GM12878 (cell line): ENCODE results near the gene LRRC51. TPM values are rescaled to one million over a fixed set of nuclear protein-coding genes. Genes with fewer than 3 reads are reported as not detected.

Experiments used
- ASH2L ChIP-seq: fragments of 300-600, 200-600 bp; sonication (generic); IDR thresholded peaks from 2 replicates; pipeline ENCODE4 v1.6.1; 2017; ENCODE audit warnings: low read depth, mild to moderate bottlenecking, borderline replicate concordance
- ESRRA ChIP-seq: IDR thresholded peaks from 2 replicates; pipeline ENCODE4 v1.6.1; 2012; ENCODE audit warnings: mild to moderate bottlenecking, low read length, improper control_type of control experiment
- FOXM1 ChIP-seq: IDR thresholded peaks from 2 replicates; pipeline ENCODE4 v1.6.1; 2012; ENCODE audit warnings: low read depth, mild to moderate bottlenecking, inconsistent platforms, low read length, moderate library complexity
- GABPA ChIP-seq: IDR thresholded peaks from 2 replicates; pipeline ENCODE4 v1.6.1; 2014; ENCODE audit warnings: antibody characterized with exemption, low read depth, mild to moderate bottlenecking, inconsistent platforms
- HDAC6 ChIP-seq: fragments of 200-600 bp; sonication (generic); IDR thresholded peaks from one replicate; pipeline ENCODE4 v1.8.0; 2017; ENCODE audit warnings: antibody characterized with exemption; ENCODE audit not compliant: unreplicated experiment
- JUND ChIP-seq: IDR thresholded peaks from 2 replicates; pipeline ENCODE4 v1.6.1; 2012; ENCODE audit warnings: low read depth, mild to moderate bottlenecking, low read length, improper control_type of control experiment, moderate library complexity
- KAT2A ChIP-seq: conservative IDR thresholded peaks from 2 replicates; pipeline ENCODE4 v1.6.1; 2011; ENCODE audit warnings: low read depth, low read length; ENCODE audit not compliant: control insufficient read depth
- MTA3 ChIP-seq: IDR thresholded peaks from 2 replicates; pipeline ENCODE4 v1.6.1; 2012; ENCODE audit warnings: low read length, inconsistent platforms, borderline replicate concordance
- MYB ChIP-seq: fragments of 150-350 bp; IDR thresholded peaks from 2 replicates; pipeline ENCODE4 v1.6.1; 2014; ENCODE audit warnings: mild to moderate bottlenecking, low read depth, low read length, borderline replicate concordance
- MYC ChIP-seq: IDR thresholded peaks from 2 replicates; pipeline ENCODE4 v1.6.1; 2011; ENCODE audit warnings: mild to moderate bottlenecking, low read length, moderate library complexity, inconsistent platforms; ENCODE audit not compliant: insufficient read depth, insufficient replicate concordance, insufficient read length, severe bottlenecking
- NBN ChIP-seq: fragments of 450-650 bp; IDR thresholded peaks from 2 replicates; pipeline ENCODE4 v1.6.1; 2016
- NFYB ChIP-seq: IDR thresholded peaks from 2 replicates; pipeline ENCODE4 v1.6.1; 2011; ENCODE audit warnings: low read depth, mild to moderate bottlenecking, low read length, improper control_type of control experiment, moderate library complexity; ENCODE audit not compliant: insufficient read depth
- NR2C1 ChIP-seq: fragments of 450-650 bp; IDR thresholded peaks from 2 replicates; pipeline ENCODE4 v1.6.1; 2017; ENCODE audit warnings: antibody characterized with exemption, mild to moderate bottlenecking, moderate library complexity
- NR2F1 ChIP-seq: fragments of 450-650 bp; conservative IDR thresholded peaks from 2 replicates; pipeline ENCODE4 v1.6.1; 2017; ENCODE audit warnings: mild to moderate bottlenecking
- PML ChIP-seq: IDR thresholded peaks from 2 replicates; pipeline ENCODE4 v1.6.1; 2012; ENCODE audit warnings: low read length, inconsistent platforms
- POLR2AphosphoS5 ChIP-seq: IDR thresholded peaks from 2 replicates; pipeline ENCODE4 v1.6.1; 2011; ENCODE audit warnings: mild to moderate bottlenecking, low read length, inconsistent platforms
- RAD51 ChIP-seq: fragments of 450-650 bp; IDR thresholded peaks from 2 replicates; pipeline ENCODE4 v1.6.1; 2016; ENCODE audit warnings: moderate library complexity, mild to moderate bottlenecking, inconsistent platforms
- RUNX3 ChIP-seq: IDR thresholded peaks from 2 replicates; pipeline ENCODE4 v1.6.1; 2012; ENCODE audit warnings: low read length, inconsistent platforms
- SIN3A ChIP-seq: IDR thresholded peaks from 2 replicates; pipeline ENCODE4 v1.6.1; 2012; ENCODE audit warnings: low read depth, low read length, improper control_type of control experiment
- SREBF1 ChIP-seq: IDR thresholded peaks from 2 replicates; pipeline ENCODE4 v1.6.1; 2012; ENCODE audit warnings: mild to moderate bottlenecking, low read length
- SREBF2 ChIP-seq: IDR thresholded peaks from 2 replicates; pipeline ENCODE4 v1.6.1; 2012; ENCODE audit warnings: mild to moderate bottlenecking, low read length
- STAT3 ChIP-seq: IDR thresholded peaks from 2 replicates; pipeline ENCODE4 v1.6.1; 2011; ENCODE audit warnings: low read depth, low read length, improper control_type of control experiment
- TCF3 ChIP-seq: IDR thresholded peaks from 2 replicates; pipeline ENCODE4 v1.6.1; 2012; ENCODE audit warnings: low read depth, mild to moderate bottlenecking, low read length, borderline replicate concordance; ENCODE audit not compliant: insufficient read depth
- USF1 ChIP-seq: IDR thresholded peaks from 2 replicates; pipeline ENCODE4 v1.6.1; 2011; ENCODE audit warnings: borderline replicate concordance, low read depth, mild to moderate bottlenecking, moderate library complexity, mixed read lengths, low read length; ENCODE audit not compliant: insufficient read depth; ENCODE audit errors: extremely low read length
- ZBTB40 ChIP-seq: fragments of 450-650 bp; IDR thresholded peaks from 2 replicates; pipeline ENCODE4 v1.6.1; 2016; ENCODE audit warnings: mild to moderate bottlenecking, moderate library complexity, borderline replicate concordance
- ZNF384 ChIP-seq: IDR thresholded peaks from 2 replicates; pipeline ENCODE4 v1.6.1; 2012; ENCODE audit warnings: low read depth, mild to moderate bottlenecking, low read length, improper control_type of control experiment, borderline replicate concordance
- polyA plus RNA-seq, 11 experiments: library from polyadenylated mRNA; depleted of rRNA in 4 of 11; unstranded in 6 of 11; stranded (reverse) in 5 of 11; fragments of >200 nt; fragmentation: Nextera tagmentation in 4 of 11; fragmentation: Illumina TruSeq in 1 of 11; extraction: Ambion mirVana in 4 of 11; extraction: Trizol in 1 of 11; gene quantifications; 1 replicate in 1 of 11; 2 replicates in 10 of 11; pipeline versions ENCODE4 v1.2.1 to v1.2.3, GENCODE V29; 2011 to 2016; ENCODE audit warnings: inconsistent platforms in 2 of 11, missing spikeins in 2 of 11, low read depth in 1 of 11
- total RNA-seq, 4 experiments: library from RNA; depleted of rRNA in 3 of 4; stranded (reverse); fragments of >200 nt in 3 of 4; fragmentation: Illumina TruSeq in 1 of 4; extraction: Trizol in 1 of 4; gene quantifications; 2 replicates each; pipeline versions ENCODE4 v1.2.1 to v1.2.3, GENCODE V29; 2013 to 2021

LRRC51 gene
- total and polyA plus RNA-seq, 10 of the 15 experiments (the other 5 are each of a cell fraction or from before 2014, with no cell fraction given), result 2.6 to 8.6 (median 5.4) TPM

GRCh38 chr11:72112143-72112977 is 31.7 kb downstream of the LRRC51 start, which contains the start of gene ANAPC15 (continued):
- peak; percentile 79 for TF ChIP-seq ZNF384
- peak; percentile 98 for TF ChIP-seq ZBTB40
- peak; percentile 96 for TF ChIP-seq PML
- peak; percentile 55 for TF ChIP-seq RUNX3
- peak; percentile 91 for TF ChIP-seq NBN
- TF ChIP-seq KAT2A, result no peak
- no peak for TF ChIP-seq MTA3
- 0 out of 2 replicates have a peak, but pooled peaks have one; percentile 59 for TF ChIP-seq ESRRA
- peak; percentile 5 for TF ChIP-seq MYC
- peak; percentile 64; the same call in 1 of the 2 replicates for TF ChIP-seq SREBF1
- peak; percentile 7 for TF ChIP-seq USF1
- TF ChIP-seq JUND, result 0 out of 2 replicates have a peak, but pooled peaks have one; percentile 10
- peak; percentile 89 for TF ChIP-seq NR2F1
- TF ChIP-seq HDAC6, result no peak
- TF ChIP-seq GABPA, result peak; percentile 98
- TF ChIP-seq SIN3A, result no peak; the same call in 1 of the 2 replicates
- TF ChIP-seq RAD51, result 0 out of 2 replicates have a peak, but pooled peaks have one; percentile 53
- peak; percentile 88 for TF ChIP-seq NFYB
- TF ChIP-seq MYB, result no peak
- peak; percentile 99 for TF ChIP-seq NR2C1
- TF ChIP-seq FOXM1, result no peak
- TF ChIP-seq TCF3, result 0 out of 2 replicates have a peak, but pooled peaks have one; percentile 35
- TF ChIP-seq SREBF2, result peak; percentile 51; the same call in 1 of the 2 replicates
- peak; percentile 95 for TF ChIP-seq POLR2AphosphoS5
- no peak for TF ChIP-seq STAT3
- TF ChIP-seq ASH2L, result peak; percentile 98
